Parathyroid adenoma (tissue), 2 donors: ENCODE data around the gene MZT2A.
"Not testable (repeated sequence)": the region's sequence is repeated elsewhere in the genome, so short reads cannot be mapped to it uniquely, and the experiment has no call there.

Experiments used
- H2AFZ ChIP-seq: fragments of 300-600 bp; sonication (generic); one replicate; pipeline ENCODE4 v1.7.0; 2017; ENCODE audit warnings: antibody characterized with exemption, mild to moderate bottlenecking
- H3K27ac ChIP-seq: fragments of 300-600 bp; sonication (generic); one replicate; pipeline ENCODE4 v1.7.0; 2017
- H3K27me3 ChIP-seq: fragments of 300-600 bp; sonication (generic); one replicate; pipeline ENCODE4 v1.7.0; 2017; ENCODE audit warnings: low read length; ENCODE audit not compliant: control insufficient read depth, insufficient read depth
- H3K36me3 ChIP-seq: fragments of 300-600 bp; sonication (generic); one replicate; pipeline ENCODE4 v1.7.0; 2017; ENCODE audit warnings: low read length; ENCODE audit not compliant: control insufficient read depth, insufficient read depth
- H3K4me1 ChIP-seq: fragments of 300-600 bp; sonication (generic); one replicate; pipeline ENCODE4 v1.7.0; 2017; ENCODE audit warnings: control low read depth
- H3K4me2 ChIP-seq: fragments of 300-600 bp; sonication (generic); one replicate; pipeline ENCODE4 v1.7.0; 2017; ENCODE audit warnings: low read length
- H3K4me3 ChIP-seq: fragments of 300-600 bp; sonication (generic); one replicate; pipeline ENCODE4 v1.7.0; 2017; ENCODE audit warnings: low read depth, low read length
- H3K79me2 ChIP-seq: fragments of 300-600 bp; sonication (generic); one replicate; pipeline ENCODE4 v1.7.0; 2017; ENCODE audit warnings: control low read depth
- H3K9ac ChIP-seq: fragments of 300-600 bp; sonication (generic); one replicate; pipeline ENCODE4 v1.7.0; 2017; ENCODE audit warnings: mild to moderate bottlenecking
- H3K9me3 ChIP-seq: fragments of 300-600 bp; sonication (generic); one replicate; pipeline ENCODE4 v1.7.0; 2017; ENCODE audit warnings: low read length; ENCODE audit not compliant: control insufficient read depth
- TF ChIP-seq, protein P1 (sequence below): fragments of 300-600 bp; sonication (generic); IDR thresholded peaks from one replicate; pipeline ENCODE4 v1.7.0; 2017; ENCODE audit warnings: antibody characterized with exemption, mild to moderate bottlenecking
- donor health status: primary hyperparathyroidism.

The MZT2A gene

DNA sequence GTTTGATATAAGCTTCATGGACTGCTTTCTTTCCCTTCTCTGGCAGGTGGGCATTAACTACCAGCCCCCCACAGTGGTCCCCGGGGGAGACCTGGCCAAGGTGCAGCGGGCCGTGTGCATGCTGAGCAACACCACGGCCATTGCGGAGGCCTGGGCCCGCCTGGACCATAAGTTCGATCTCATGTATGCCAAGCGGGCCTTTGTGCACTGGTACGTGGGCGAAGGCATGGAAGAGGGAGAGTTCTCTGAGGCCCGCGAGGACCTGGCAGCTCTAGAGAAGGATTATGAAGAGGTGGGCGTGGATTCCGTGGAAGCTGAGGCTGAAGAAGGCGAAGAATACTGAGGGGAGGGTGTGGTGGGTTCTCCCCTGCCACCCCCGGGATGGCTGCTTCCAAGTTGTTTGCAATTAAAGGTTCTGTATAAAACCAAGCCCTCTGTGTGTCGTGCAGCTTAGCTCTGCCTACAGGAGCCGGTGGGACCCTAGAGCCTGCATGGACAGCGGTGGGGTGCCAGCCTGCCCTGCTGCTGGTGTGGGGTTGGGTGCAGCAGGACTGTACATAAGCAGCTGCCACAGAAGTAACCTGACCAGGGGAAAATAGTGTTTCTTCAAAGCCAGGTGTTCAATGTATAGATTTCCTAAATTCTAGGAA, 9.6 kb downstream of the MZT2A start:
- H3K9me3 ChIP-seq, H3K9ac ChIP-seq, H3K27ac ChIP-seq, H3K4me2 ChIP-seq, H3K36me3 ChIP-seq, H2AFZ ChIP-seq, H3K79me2 ChIP-seq, H3K4me3 ChIP-seq, H3K4me1 ChIP-seq, H3K27me3 ChIP-seq: not testable (repeated sequence)

DNA sequence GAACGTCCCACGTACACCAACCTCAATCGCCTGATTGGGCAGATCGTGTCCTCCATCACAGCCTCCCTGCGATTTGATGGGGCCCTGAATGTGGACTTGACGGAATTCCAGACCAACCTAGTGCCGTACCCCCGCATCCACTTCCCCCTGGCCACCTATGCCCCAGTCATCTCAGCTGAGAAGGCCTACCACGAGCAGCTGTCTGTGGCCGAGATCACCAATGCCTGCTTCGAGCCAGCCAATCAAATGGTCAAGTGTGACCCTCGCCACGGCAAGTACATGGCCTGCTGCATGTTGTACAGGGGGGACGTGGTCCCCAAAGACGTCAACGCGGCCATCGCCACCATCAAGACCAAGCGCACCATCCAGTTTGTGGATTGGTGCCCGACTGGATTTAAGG, 11.8 kb downstream of the MZT2A start:
- not testable (repeated sequence) for H3K9ac ChIP-seq, H3K27ac ChIP-seq, H3K9me3 ChIP-seq, H3K4me3 ChIP-seq, H2AFZ ChIP-seq, H3K36me3 ChIP-seq, H3K27me3 ChIP-seq, H3K79me2 ChIP-seq, H3K4me2 ChIP-seq, H3K4me1 ChIP-seq

DNA sequence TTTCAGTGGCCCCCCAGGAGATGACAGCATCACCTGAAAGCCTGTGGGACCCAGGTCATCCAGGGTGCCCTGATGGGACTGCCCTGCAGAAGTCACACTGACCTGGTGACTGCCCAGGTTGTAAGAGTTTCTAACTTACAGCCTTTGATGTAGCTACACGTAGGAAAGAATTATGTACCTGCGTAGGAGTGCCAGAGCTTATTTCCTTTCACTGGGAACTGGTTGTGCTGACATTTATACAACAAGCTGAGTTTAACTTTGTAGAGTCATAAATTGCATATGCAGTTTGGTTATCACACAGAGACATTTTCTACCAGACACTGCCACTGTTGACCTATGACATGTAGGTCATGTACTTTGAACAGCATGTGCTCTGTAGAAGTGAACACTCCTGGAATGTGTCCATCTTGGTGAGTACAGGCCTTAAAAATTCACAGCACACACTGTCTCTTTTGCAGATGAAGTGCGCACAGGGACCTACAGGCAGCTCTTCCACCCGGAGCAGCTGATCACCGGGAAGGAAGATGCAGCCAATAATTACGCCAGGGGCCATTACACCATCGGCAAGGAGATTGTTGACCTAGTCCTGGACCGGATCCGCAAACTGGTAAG, 13.2 kb downstream of the MZT2A start:
- H3K79me2 ChIP-seq, H3K27me3 ChIP-seq, H3K9ac ChIP-seq, H3K4me2 ChIP-seq, H3K36me3 ChIP-seq, H2AFZ ChIP-seq, H3K4me3 ChIP-seq, H3K9me3 ChIP-seq, H3K27ac ChIP-seq, H3K4me1 ChIP-seq: not testable (repeated sequence)

DNA sequence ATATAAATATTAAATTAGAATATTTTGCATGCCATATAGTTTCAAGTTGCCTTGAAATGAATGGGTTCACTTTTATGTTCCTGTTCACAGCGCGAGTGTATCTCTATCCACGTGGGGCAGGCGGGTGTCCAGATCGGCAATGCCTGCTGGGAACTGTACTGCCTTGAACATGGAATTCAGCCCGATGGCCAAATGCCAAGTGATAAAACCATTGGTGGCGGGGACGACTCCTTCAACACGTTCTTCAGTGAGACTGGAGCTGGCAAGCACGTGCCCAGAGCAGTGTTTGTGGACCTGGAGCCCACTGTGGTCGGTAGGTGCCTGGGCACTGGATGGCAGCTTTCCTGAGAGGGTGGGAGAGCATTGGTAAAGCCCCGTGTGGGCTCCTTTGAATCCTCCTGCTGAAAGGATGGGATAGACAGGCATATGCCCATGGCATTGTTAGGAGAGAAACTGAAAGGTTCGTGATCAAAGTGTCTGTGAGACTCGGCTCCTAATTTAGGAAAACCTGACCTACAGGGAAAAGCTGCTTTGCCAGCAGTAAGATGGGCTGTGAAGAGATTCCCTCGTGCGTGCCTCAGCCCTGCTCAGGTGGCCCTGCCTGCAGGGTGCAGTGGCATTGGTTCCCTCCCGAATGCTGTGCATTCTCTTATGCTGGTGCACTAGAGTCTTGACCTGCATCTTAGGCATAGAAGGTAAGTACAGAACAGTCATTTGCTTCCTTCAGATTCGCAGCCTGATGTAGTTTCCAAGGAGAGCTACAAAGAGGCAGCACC, 13.9 kb downstream of the MZT2A start:
- H3K4me1 ChIP-seq, H3K27ac ChIP-seq, H3K9me3 ChIP-seq: not testable (repeated sequence)

DNA sequence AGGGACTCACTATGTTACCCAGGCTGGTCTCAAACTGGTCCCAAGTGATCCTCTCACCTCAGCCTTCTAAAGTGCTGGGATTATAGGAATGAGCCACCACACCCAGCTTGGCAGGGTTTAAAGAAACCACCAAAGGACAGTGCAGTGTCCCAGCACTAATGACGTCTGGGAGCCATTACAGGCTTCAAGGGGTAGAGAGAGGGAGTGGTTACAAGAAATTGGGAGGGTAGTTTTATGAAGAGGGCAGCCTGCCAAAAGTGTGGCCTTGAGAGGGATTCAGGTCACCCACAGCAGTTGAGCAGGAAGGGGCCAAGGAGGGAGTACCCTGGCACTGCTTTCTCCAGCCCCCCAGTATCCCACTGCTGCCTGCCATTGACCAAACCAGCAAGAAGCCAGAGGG, 15.0 kb downstream of the MZT2A start:
- not testable (repeated sequence) for H3K4me3 ChIP-seq, H2AFZ ChIP-seq, H3K79me2 ChIP-seq, H3K9me3 ChIP-seq, H3K4me1 ChIP-seq, H3K9ac ChIP-seq, H3K36me3 ChIP-seq, H3K4me2 ChIP-seq, H3K27ac ChIP-seq, H3K27me3 ChIP-seq

More for the DNA sequence above, 13.9 kb downstream of the MZT2A start:
- H3K27me3 ChIP-seq, H3K79me2 ChIP-seq, H3K36me3 ChIP-seq, H3K9ac ChIP-seq, H3K4me2 ChIP-seq, H2AFZ ChIP-seq, H3K4me3 ChIP-seq: not testable (repeated sequence)

DNA sequence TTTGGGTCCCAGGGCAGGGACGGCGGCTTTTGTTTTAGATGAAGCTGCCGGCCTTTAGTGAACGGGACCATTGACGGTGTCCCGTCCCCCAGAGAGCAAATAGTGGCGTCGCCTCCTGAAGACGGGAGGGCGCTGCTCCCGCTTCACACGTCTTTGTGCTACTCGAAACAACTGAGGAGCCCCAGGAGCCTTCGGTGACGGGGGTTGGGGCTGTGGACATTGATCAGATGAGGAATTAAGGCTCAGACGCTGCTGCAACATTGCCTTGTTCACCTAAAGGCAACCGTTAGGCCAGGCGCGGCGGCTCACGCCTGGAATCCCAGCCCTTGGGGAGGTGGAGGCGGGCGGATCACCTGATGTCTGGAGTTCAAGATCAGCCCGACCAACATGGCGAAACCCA, 15.8 kb downstream of the MZT2A start:
- not testable (repeated sequence) for H3K27ac ChIP-seq, H3K4me1 ChIP-seq, H3K9ac ChIP-seq, H3K36me3 ChIP-seq, H2AFZ ChIP-seq, H3K27me3 ChIP-seq, H3K4me2 ChIP-seq, H3K9me3 ChIP-seq, H3K79me2 ChIP-seq, H3K4me3 ChIP-seq

DNA sequence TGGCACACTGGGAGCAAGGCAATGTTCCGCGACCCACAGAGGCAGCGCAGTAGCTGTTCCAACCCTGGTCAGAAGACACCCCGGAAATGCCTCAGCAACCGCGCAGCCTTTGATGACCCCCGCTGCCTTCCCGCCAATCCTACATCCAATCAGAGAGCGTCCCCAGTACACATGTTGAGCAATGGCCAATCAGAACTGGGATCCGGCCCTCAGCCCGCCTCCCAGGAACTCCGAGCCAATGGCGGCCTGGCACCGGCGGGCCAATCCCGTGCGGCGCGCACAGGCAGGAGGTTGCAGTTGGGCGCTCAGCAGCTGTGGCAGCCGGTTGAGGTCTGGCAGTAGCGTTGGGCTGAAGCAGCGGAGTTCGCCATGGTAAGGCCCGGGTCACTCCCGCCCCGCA, 16.4 kb downstream of the MZT2A start, which contains the start of gene TUBA3D:
TUBA3D (plus strand) TSS at position 289 of the 400 bp plus-strand sequence; CDS start at position 370, 81 bp downstream.
- no peaks in the 10 kb centered on the region for H3K27me3 ChIP-seq
- no peak within 1 kb of the TSS for H3K4me3 ChIP-seq
- H3K27ac ChIP-seq: no peak within 1 kb of the TSS
- H3K79me2 ChIP-seq: no peaks in the 10 kb centered on the region
- H3K4me1 ChIP-seq: no peaks in the 10 kb centered on the region
- H3K9ac ChIP-seq: no peak within 1 kb of the TSS
- H2AFZ ChIP-seq: no peak within 1 kb of the TSS
- H3K9me3 ChIP-seq: no peaks in the 10 kb centered on the region
- no peaks in the 10 kb centered on the region for H3K36me3 ChIP-seq
- H3K4me2 ChIP-seq: no peak within 1 kb of the TSS
- TF ChIP-seq, protein P1, sequence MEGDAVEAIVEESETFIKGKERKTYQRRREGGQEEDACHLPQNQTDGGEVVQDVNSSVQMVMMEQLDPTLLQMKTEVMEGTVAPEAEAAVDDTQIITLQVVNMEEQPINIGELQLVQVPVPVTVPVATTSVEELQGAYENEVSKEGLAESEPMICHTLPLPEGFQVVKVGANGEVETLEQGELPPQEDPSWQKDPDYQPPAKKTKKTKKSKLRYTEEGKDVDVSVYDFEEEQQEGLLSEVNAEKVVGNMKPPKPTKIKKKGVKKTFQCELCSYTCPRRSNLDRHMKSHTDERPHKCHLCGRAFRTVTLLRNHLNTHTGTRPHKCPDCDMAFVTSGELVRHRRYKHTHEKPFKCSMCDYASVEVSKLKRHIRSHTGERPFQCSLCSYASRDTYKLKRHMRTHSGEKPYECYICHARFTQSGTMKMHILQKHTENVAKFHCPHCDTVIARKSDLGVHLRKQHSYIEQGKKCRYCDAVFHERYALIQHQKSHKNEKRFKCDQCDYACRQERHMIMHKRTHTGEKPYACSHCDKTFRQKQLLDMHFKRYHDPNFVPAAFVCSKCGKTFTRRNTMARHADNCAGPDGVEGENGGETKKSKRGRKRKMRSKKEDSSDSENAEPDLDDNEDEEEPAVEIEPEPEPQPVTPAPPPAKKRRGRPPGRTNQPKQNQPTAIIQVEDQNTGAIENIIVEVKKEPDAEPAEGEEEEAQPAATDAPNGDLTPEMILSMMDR: no peak

DNA sequence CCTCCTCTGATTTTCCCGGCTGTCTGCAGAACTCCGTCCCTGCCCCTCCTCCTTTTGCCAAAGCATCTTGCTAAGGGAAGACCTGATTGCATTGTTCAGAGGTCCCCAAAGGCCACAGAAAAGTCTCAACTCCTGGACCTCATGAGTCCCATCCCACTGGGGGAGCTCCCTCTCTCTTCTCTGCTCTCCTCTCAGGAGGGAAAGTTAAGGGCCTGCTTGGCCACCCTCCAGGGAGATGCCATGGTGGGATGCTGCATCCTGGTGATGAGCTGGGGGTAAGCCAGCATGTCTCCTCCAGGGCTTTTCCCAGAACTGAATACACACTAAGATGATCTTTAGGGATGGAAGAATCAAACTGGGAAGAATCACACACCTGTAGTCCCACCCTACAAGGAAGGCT, 18.9 kb downstream of the MZT2A start:
- not testable (repeated sequence) for H2AFZ ChIP-seq, H3K9ac ChIP-seq, H3K79me2 ChIP-seq, H3K27ac ChIP-seq, H3K36me3 ChIP-seq, H3K4me1 ChIP-seq, H3K9me3 ChIP-seq, H3K4me2 ChIP-seq, H3K27me3 ChIP-seq, H3K4me3 ChIP-seq

DNA sequence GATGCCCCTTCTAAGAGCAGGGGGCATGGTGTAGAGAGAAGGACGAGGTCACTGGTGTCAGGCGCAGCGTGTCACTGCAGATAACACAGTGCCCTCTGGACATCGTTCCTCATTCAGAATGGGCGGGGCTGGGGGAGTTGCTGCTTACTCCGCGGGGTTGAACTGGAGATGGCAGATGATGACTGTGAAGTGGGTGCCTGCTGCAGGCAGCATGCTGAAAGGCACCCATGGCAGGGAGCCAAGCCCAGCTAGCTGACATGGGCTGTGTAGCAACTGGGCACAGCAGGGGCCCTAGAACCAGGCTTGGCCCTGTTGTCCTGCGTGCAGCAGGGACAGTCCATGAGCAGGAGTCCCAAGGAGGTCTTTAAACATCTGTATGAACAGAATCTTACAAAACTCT, 20.6 kb downstream of the MZT2A start:
- not testable (repeated sequence) for H3K9ac ChIP-seq, H3K36me3 ChIP-seq, H3K79me2 ChIP-seq, H3K4me1 ChIP-seq, H3K4me2 ChIP-seq, H2AFZ ChIP-seq, H3K27me3 ChIP-seq, H3K9me3 ChIP-seq, H3K27ac ChIP-seq, H3K4me3 ChIP-seq

DNA sequence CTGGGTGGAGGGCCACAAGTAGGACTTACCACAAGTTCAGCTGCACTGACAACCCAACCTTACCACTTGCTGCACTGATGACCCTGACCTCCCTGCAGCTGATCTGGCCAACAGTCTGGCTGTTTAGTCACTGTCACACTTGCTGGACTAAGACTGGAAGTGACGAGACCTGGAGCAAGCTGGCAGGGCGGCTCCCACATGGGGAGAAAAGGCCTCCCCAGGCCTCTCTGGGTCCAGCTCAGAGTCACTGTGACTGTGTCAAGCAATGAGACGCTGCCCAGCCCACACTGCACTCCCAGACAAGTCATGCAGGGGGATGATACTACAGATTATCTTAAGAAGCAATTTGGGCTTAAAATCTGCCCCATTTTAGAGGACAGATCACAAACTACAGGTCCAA, 21.3 kb downstream of the MZT2A start:
- not testable (repeated sequence) for H3K4me3 ChIP-seq, H3K9ac ChIP-seq, H3K36me3 ChIP-seq, H3K27me3 ChIP-seq, H3K9me3 ChIP-seq, H3K4me2 ChIP-seq, H3K4me1 ChIP-seq, H3K79me2 ChIP-seq, H3K27ac ChIP-seq, H2AFZ ChIP-seq
